OCI-LY3 (cell line): ENCODE measurements around the gene MIER1.

ENCODE experiments used
- EZH2phosphoT487 ChIP-seq: fragments of 200-600 bp; shearing (Covaris generic); IDR thresholded peaks from 2 replicates; pipeline ENCODE4 v1.6.1; 2018; ENCODE audit warnings: antibody characterized with exemption, mixed run types, low read depth
- TF ChIP-seq, protein P1 (sequence below): fragments of 200-600, 300-600 bp; sonication (generic); IDR thresholded peaks from 2 replicates; pipeline ENCODE4 v1.5.1; 2014; ENCODE audit warnings: antibody characterized with exemption, low read length, low read depth

GRCh38 chr1:66978201-66978600, 53.4 kb downstream of the MIER1 start:
- TF ChIP-seq, protein P1, sequence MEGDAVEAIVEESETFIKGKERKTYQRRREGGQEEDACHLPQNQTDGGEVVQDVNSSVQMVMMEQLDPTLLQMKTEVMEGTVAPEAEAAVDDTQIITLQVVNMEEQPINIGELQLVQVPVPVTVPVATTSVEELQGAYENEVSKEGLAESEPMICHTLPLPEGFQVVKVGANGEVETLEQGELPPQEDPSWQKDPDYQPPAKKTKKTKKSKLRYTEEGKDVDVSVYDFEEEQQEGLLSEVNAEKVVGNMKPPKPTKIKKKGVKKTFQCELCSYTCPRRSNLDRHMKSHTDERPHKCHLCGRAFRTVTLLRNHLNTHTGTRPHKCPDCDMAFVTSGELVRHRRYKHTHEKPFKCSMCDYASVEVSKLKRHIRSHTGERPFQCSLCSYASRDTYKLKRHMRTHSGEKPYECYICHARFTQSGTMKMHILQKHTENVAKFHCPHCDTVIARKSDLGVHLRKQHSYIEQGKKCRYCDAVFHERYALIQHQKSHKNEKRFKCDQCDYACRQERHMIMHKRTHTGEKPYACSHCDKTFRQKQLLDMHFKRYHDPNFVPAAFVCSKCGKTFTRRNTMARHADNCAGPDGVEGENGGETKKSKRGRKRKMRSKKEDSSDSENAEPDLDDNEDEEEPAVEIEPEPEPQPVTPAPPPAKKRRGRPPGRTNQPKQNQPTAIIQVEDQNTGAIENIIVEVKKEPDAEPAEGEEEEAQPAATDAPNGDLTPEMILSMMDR = no peak
- no peak for TF ChIP-seq EZH2phosphoT487
